ENCODE measurements around the gene ROCK2. TPM values are rescaled to one million over a fixed set of nuclear protein-coding genes. Genes with fewer than 3 reads are reported as not detected.

ROCK2 gene
- total and polyA plus RNA-seq, 9 of the 15 experiments (the other 6 are each of a cell fraction or from before 2014, with no cell fraction given), result 4.9 to 30.6 (median 14.3) TPM

DNA sequence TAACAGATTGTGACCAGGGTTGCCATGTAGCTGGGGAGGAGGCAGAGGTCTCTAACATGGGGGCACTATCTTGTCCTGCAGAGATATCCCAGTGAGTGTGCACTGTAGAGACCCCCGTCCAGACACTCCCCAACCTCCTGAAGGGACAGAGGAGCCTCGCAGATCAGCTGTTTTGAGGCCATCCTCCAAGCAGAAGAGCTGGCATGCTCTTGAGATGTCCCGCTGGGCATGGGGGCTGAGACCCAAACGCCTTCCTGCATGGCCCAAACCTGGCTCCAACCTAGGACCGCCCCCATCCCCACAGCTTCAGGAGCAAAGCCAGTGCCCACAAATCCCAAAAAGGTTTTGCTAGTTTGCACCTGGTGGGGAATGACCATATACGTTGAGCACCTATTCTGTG, 191.8 kb downstream of the ROCK2 start:
- H3K9me3 ChIP-seq (replicated peaks; ENCODE audit: control insufficient read depth, insufficient read depth, low read depth, low read length), result no peaks in the 10 kb centered on the region
- no peak overlapping the region for H3K9ac ChIP-seq (ENCODE audit: insufficient read depth in 1 of 2, low read depth in 2 of 2, low read length in 2 of 2)
- no peaks in the 10 kb centered on the region for H3K36me3 ChIP-seq (ENCODE audit: control insufficient read depth, insufficient read depth, low read length)
- WGBS (ENCODE audit: insufficient coverage, low coverage, missing lambda C conversion rate), result 12% methylated on average over 6 of the region's 6 CpGs
- H2AFZ ChIP-seq (ENCODE audit: low read depth, low read length), result no peak overlapping the region
- H4K20me1 ChIP-seq (replicated peaks; ENCODE audit: control insufficient read depth, insufficient read depth, low read length), result 0 out of 2 replicates have a peak, but pooled peaks cover 2% of the 10 kb centered on the region
- H3K4me3 ChIP-seq, result no peak overlapping the region
- POLR2A ChIA-PET, result interaction anchor here (1.2 kb wide), 2 partner anchors 9 to 341 kb away, joined by 3 read pairs; no protein-coding TSS in a partner anchor
- no TSS peak for BruUV-seq (replicated peaks)
- H3K4me2 ChIP-seq (ENCODE audit: insufficient read depth, low read length), result no peak overlapping the region
- peaks cover 13 to 30% of the 10 kb centered on the region in 2 experiments; a peak in 4 of 5 replicates for H3K4me1 ChIP-seq (replicated peaks in 1 of 2; ENCODE audit: control insufficient read depth in 2 of 2, insufficient read depth in 2 of 2, low read length in 2 of 2)
- H3K27ac ChIP-seq (ENCODE audit: extremely low read depth, low read depth, low read length), result no peak overlapping the region
- DNase-seq (ENCODE audit: extremely low read depth in 1 of 4, low spot score in 3 of 4), result no peak
- H3K9me1 ChIP-seq (ENCODE audit: control insufficient read depth, insufficient read depth, low read length), result no peaks in the 10 kb centered on the region
- no peak for ATAC-seq
- CTCF ChIA-PET (ENCODE audit: low intra/inter-chr PET ratio), result no interaction called here
- no peaks in the 10 kb centered on the region for H3K79me2 ChIP-seq (ENCODE audit: control insufficient read depth, insufficient read depth, low read length)
- FAIRE-seq, result no peak
- TF ChIP-seq ZC3H8 (IDR thresholded peaks at IDR 0.05) (no peak), ZNF79 (CRISPR knock-in tag; IDR thresholded peaks at IDR 0.05; ENCODE audit: low read depth) (no peak), RBM22 (IDR thresholded peaks at IDR 0.05; ENCODE audit: low read depth, low read length, poor library complexity, severe bottlenecking) (no peak), SLC30A9 (CRISPR knock-in tag; IDR thresholded peaks at IDR 0.05) (no peak), RAD21 (CRISPR knock-in tag; conservative IDR thresholded peaks at IDR 0.05 in 1 of 2, IDR thresholded peaks at IDR 0.05 in 1 of 2) (no peak), RHOXF2B (CRISPR knock-in tag; conservative IDR thresholded peaks at IDR 0.05) (no peak), DIDO1 (tag; IDR thresholded peaks at IDR 0.05; ENCODE audit: low read depth) (no peak), ZNF174 (CRISPR knock-in tag; IDR thresholded peaks at IDR 0.05) (no peak), ELF4 (CRISPR knock-in tag; IDR thresholded peaks at IDR 0.05) (no peak), CAMTA2 (CRISPR knock-in tag; conservative IDR thresholded peaks at IDR 0.05) (no peak), PURB (CRISPR knock-in tag; IDR thresholded peaks at IDR 0.05; ENCODE audit: low read depth) (no peak)
- TF ChIP-seq, protein P1, sequence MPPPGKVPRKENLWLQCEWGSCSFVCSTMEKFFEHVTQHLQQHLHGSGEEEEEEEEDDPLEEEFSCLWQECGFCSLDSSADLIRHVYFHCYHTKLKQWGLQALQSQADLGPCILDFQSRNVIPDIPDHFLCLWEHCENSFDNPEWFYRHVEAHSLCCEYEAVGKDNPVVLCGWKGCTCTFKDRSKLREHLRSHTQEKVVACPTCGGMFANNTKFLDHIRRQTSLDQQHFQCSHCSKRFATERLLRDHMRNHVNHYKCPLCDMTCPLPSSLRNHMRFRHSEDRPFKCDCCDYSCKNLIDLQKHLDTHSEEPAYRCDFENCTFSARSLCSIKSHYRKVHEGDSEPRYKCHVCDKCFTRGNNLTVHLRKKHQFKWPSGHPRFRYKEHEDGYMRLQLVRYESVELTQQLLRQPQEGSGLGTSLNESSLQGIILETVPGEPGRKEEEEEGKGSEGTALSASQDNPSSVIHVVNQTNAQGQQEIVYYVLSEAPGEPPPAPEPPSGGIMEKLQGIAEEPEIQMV (tag; conservative IDR thresholded peaks at IDR 0.05; ENCODE audit: low read depth), result no peak
- in situ Hi-C loops (cut with MboI) (no loop called here), intact Hi-C loops (cut with micrococcal nuclease) (no loop called here)
- no peaks in the 10 kb centered on the region for H3K27me3 ChIP-seq (ENCODE audit: control insufficient read depth in 2 of 2, insufficient read depth in 2 of 2, low read length in 2 of 2)
